GM12874 (cell line): ENCODE data around the gene APLP1.
A peak's percentile ranks its signal among the peaks of the same experiment; 100 is the strongest.

Experiments used
- CTCF ChIP-seq: IDR thresholded peaks from 2 replicates; pipeline ENCODE4 v1.5.1; 2011; ENCODE audit warnings: low read depth, mild to moderate bottlenecking, control low read depth, low read length, moderate library complexity; ENCODE audit not compliant: insufficient read depth

Gene APLP1

GRCh38 chr19:35847911-35848310 lies 20.5 kb upstream of the APLP1 start:
- TF ChIP-seq CTCF, result no peak

GRCh38 chr19:35848486-35848885 lies 19.9 kb upstream of the APLP1 start:
- TF ChIP-seq CTCF, result no peak

- TF ChIP-seq CTCF, result no peak
Measured at GRCh38 chr19:35848919-35849505, 19.4 kb upstream of the APLP1 start.

DNA sequence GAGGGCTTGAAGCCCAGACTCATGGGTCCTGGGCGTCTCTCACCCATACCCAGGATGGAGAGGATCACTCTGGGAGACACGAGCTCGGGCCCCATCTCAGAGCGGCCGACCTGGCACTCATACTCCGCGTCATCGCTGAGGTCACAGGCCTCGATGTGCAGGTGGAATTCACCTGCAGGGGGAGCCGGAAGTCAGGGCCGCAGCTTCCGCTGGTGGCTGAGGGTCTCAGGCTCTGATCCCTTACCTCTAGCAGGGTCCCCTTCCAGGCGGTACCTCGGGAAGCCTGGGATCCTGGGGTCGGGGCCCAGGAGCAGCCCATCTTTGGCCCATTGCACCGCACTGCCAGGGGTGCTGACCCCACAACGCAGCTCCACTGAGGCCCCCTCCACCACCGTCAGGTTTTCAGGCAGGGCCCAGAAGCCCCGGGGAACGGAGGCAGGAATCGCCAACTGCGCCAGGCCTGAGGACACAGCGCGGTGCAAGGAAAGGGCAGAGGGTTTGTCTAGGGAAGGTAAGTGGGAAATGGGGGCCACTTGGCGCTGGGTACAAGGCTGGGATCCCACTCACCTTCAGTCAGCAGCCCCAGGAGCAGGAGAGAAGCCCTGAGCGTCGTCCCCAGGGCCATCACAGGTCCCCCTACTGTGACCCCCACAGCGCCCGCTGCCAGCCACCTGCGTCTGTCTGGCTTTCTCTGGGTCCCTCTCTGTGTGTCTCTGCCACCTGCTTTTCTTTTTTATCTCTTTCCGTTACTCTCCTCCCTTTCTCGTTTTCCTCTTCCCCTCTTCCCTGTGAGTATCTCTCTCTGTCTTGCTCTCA lies 17.0 kb upstream of the APLP1 start:
- TF ChIP-seq CTCF, result 0 out of 2 replicates have a peak, but pooled peaks have one; percentile 12

DNA sequence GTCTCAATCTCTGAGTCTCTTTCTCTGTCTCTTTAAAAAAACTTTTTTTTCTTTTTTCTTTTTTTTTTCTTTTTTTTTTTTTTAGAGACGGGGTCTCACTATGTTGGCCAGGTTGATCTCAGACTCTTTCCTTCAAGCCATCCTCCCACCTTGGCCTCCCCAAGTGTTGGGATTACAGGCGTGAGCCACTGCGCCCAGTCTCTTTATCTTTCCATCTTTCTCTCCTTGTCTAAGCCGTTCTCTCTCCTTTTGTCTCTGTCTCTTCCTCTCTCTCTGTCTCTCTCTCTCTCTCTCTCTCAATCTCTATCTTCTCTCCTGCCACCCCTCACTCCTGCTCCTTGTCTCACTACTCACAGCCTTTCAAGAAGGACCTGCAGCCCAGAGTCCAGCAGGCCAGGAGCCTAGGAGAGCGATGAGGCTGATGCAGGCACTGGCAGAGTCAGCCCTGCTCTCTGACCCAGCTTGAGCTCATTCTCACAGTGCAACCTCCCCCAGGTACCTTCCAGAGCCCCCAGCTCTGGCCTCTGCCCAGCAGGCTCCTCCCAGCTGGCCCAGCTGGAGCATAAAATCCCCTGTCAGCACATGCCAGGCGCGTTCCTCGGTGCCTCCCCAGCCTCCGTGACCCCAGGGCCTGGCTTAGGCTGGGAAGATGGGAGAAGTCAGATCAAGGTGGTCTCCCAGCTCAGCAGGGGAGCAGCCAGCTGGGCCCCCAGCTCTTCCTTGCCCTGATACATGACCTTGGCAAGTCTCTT lies 16.2 kb upstream of the APLP1 start, which contains the start of gene NPHS1:
NPHS1 (minus strand) TSS at position 476 of the 752 bp plus-strand sequence. CDS start 667 bp downstream, outside the sequence.
- no peak for TF ChIP-seq CTCF

GRCh38 chr19:35853038-35853756 lies 15.2 kb upstream of the APLP1 start:
- no peak for TF ChIP-seq CTCF

- TF ChIP-seq CTCF, result no peak
Measured at GRCh38 chr19:35856546-35857149, 11.7 kb upstream of the APLP1 start, which contains the start of gene KIRREL2. KIRREL2 (plus strand) TSS chr19:35856911; CDS start chr19:35857120, 209 bp downstream.
